Measurements from ENCODE around the gene RADIL. TPM values are rescaled to one million over a fixed set of nuclear protein-coding genes. Genes with fewer than 3 reads are reported as not detected.

Gene RADIL
- total RNA-seq, 1 donor from 2014 or later, result 7.3 TPM

GRCh38 chr7:4883033-4883371 lies 514 bp downstream of the RADIL start:
- DNase-seq, result no peak

GRCh38 chr7:4882169-4883032 lies 1.1 kb downstream of the RADIL start:
- peak; percentile 71 for DNase-seq

- no peak for DNase-seq
Observed at GRCh38 chr7:4880218-4880617, 3.3 kb downstream of the RADIL start.

- no peak for DNase-seq
Observed at GRCh38 chr7:4879396-4880081, 4.0 kb downstream of the RADIL start.

- DNase-seq, result no peak
Observed at GRCh38 chr7:4878336-4879335, 4.9 kb downstream of the RADIL start.

- no peak for DNase-seq
Observed at GRCh38 chr7:4876586-4876985, 6.9 kb downstream of the RADIL start.

GRCh38 chr7:4875391-4875790 lies 8.1 kb downstream of the RADIL start:
- DNase-seq, result no peak

GRCh38 chr7:4873071-4873944 lies 10.2 kb downstream of the RADIL start:
- no peak for DNase-seq

GRCh38 chr7:4871930-4872675 lies 11.4 kb downstream of the RADIL start:
- DNase-seq, result no peak

GRCh38 chr7:4871056-4871680 lies 12.3 kb downstream of the RADIL start:
- no peak for DNase-seq

- no peak for DNase-seq
Observed at GRCh38 chr7:4868493-4868892, 15.0 kb downstream of the RADIL start.

- DNase-seq, result no peak
Observed at GRCh38 chr7:4866528-4867496, 16.7 kb downstream of the RADIL start.

- DNase-seq, result no peak
Observed at GRCh38 chr7:4862156-4862555, 21.4 kb downstream of the RADIL start.

- DNase-seq, result peak; percentile 49
Observed at GRCh38 chr7:4861673-4862072, 21.8 kb downstream of the RADIL start, which contains the start of gene PAPOLB. Gene PAPOLB (minus strand): TSS chr7:4862030. CDS start chr7:4861810, 220 bp downstream.

- no peak for DNase-seq
Observed at GRCh38 chr7:4861227-4861626, 22.3 kb downstream of the RADIL start.

GRCh38 chr7:4857189-4857588 lies 26.3 kb downstream of the RADIL start:
- DNase-seq, result no peak

- no peak for DNase-seq
Observed at GRCh38 chr7:4856336-4857057, 27.0 kb downstream of the RADIL start.

GRCh38 chr7:4854916-4855315 lies 28.6 kb downstream of the RADIL start:
- DNase-seq, result no peak

Data from tongue (tissue), 2 donors.